GM18499 (cell line): ENCODE measurements around the gene BRSK1.

Experiments
- ATAC-seq: cut with Tn5 transposase; IDR thresholded peaks from one replicate; pipeline ENCODE4 v1.9.1; 2021; ENCODE audit warnings: moderate number of reproducible peaks; ENCODE audit not compliant: insufficient read depth, unreplicated experiment

Gene BRSK1

DNA sequence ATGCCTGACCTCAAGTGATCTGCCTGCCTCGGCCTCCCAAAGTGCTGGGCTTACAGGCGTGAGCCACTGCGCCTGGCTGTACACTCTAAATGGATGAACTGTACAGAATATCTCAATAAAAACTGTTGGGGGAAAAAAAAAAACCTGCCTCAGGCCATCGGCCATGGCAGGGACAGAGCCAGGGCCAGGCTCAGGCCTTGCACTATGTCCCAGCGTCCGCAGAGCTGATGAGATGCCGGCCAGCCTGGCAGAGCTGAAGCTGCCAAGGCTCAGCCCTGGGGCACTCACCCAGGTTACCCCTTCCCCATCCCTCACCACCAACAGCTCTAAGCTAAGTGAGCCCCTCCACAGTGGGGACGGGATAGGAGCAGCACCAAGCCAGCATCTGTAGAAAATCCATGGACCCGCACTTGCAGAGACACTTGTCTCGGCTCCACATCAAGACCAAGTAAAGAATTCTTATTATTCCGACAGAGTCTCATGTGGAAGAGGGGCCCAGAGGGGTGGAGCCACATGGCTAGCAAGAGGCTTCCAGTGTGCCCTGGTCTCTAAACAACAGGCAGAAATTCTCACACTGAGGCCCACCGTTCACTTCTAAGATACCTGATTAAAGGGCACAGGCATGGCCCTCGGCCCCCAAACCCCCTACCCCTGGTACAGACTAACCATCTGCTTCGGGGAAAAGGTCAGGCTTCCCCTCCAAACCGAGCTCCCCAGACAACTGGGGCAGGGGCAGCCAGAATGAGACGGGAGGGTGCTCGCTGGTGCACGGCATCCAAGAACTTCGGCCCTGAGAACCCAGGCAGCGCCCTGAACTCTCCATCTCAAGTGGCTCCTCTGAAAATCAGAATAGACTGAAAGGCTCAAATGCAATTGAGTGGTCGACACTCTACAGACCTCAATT lies 30.8 kb upstream of the BRSK1 start:
- ATAC-seq: no peak

DNA sequence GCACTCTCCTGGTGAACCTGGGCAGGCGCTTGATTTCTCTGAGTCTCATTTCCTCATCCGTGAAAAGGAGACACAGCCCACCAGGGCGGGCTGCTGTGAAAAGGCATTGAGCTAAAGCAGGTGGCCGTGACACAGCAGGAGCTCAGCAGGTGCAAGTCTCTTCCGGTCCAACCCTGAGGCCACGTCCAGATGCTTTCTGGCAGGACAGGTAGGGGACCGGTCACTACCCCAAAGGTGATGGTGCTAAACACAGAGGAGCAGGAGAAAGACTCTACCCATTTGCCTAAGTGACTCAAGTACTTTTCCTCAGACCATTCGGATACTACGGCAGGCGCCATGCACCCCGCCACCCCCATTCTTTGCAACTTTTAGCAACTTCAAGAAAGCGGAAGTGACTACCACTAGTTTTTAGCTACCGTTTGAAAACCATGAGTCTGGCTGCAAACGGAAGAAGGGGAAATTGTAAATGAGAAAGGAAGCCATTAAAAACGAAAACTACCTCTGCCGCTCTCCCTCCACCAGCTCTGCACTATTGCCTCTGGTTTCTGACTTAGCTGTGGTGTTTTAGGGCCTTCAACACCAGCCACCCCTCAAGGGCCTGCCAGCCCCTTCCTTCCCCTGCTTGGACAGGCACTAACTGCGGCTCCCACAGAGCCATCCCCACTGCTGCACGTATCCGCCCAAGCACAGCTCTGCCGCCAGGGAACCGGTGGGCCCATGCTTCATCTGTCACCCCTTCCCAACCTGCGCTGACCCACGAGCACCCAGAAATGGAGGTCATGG lies 29.8 kb upstream of the BRSK1 start:
- no peak for ATAC-seq

DNA sequence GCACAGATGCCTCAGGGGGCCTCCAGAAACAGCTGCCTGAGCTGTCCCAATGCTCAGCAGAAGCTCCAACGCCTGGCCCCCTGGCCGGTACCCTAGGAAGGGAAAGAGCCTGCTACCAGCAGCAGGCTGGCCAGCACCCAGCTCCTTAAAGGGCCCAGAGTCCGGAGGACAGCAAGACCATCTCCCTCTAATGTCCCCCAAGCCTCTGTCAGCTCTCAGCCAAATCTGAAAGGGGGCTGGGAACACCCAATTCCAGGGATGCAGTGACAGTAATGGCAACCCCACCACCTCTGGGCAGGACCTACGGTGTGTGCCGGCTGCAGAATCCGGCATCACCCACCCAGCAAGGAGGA lies 29.2 kb upstream of the BRSK1 start:
- no peak for ATAC-seq

DNA sequence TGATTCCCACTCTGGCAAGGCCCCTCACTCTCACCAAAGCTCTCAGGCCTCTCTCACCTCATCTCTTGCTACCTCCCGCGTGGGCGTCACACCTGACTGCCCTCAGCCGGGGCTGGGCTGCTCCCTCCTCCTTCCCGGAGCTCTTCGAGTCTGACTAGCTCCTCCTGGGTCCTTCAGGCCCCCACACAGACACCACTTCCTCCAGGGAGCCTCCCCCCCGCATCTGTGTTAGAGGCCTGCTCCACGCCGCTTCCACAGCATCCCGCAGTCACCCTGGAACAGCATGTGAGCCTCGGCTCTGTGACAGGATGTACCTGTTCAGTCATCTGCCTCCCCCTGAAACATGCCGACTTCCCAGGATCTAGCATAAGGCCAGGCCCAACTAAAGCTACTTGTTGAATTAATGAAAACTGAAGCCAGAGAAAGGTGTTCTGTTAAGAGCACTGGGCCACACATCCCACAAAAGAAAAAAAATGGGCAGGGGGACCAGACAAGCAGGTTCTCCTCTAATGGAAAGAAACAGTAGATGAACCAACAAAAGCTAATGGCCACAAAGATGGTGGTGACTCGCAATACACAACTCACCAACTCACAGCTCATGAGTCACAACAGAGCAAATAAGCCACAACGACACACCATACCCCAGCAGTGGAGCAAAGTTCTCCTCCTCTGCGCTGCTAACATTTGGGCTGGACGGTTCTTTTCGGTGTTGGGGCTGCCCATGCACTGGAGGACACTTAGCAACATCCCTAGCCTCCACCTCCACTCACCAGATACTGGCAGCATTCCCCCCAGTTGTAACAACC lies 28.0 kb upstream of the BRSK1 start:
- no peak for ATAC-seq

DNA sequence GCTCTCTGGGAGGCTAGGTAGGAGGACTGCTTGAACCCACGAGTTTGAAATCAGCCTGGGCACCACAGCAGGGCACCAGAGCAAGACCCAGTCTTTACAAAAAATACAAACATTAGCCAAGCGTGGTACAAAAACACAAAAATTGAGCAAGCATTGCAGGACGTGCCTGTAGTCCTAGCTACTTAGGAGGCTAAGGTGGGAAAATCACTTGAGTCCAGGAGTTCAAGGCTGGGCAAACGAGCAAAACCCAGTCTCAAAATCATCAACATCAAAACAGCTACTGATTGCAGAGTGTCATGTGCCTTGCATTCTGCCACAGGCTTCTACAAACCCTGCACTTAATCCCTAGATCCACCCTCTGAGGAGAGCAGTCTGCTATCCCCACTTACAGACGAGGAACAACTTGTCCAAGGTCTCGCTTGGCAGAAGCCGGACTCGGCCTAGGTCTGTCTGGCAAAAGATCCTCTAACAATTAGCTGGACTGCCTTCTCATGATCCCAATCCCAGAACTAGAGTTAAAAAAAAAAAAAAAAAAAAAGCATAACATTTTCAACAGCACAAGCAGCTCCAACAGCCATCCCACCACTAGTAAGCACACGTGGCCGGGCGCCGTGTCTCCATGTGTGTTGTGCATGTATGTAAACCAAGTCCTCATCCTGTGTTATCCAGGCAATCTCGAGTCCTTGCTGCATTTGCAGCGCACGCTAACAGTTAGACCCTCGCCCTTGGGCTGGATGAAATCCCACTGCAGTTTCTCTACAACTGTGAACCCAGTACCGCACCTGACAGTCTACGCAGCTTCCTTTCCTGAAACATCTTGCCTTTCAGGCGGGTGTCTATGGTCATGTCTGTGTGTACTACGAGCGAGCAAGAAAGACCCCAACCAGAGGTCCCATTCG lies 27.0 kb upstream of the BRSK1 start:
- no peak for ATAC-seq

DNA sequence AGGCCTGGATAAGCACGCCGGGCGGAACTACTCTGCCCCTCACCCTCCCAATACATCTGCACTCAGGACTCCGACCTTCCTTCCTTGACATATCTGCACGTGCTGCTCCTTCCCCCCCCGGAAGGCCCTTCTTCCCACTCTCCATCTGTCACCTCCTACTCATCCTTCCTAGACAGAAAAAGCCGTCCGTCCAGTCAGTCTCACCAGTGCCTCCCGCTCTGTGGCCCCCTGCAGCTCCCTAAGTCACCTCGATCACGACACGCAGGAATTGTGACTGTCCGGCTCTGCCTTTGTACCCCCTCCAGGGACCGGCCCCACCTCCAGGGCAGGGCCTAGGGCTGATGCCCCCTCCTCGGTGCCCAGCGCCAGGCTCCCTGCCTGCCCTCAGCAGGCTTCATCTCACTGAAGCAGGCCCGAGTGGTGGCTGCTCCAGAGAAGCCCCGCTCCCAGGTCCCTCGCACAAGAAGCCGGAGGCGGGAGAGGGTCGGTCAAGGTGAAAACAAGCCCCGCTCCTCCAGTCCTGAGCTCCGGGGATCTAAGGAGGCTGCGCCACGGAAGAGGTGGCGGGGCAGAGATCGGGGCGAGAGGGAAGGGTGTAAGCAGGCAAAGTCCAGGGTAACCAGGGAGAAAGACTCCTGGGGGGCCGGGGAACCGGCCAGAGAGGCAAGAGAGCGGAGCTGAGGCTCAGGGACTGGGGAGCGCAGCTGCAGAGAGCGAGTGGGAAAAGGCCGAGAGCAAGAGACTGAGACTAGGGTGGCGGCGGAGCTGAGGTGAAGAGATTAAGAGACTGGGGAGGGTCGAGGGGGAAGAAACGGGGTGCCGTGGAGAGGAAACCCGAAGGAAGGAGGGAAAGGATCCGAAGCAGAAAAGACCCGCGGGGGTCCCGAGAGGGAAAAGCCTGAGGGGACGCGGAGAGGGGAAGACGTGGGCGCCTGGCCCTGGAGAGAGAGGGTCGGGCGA lies 26.1 kb upstream of the BRSK1 start:
- no peak for ATAC-seq

DNA sequence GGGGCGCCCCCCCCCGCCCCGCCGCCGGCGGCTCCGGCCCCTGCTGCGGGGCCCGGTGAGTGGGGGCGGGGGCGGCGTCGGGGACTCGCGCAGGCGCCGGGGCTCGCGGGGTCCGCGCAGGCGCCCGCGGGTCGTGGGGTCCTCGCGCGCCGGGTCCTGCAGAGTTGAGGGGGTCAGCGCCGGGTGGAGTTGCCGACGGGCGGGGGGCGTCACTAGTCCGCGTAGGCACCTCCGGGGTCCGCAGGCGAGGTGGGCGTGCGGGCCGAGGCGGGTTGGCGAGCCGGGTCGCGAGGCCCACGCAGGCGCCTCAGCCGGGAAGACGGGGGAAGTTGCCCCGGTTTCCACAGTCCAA lies 25.3 kb upstream of the BRSK1 start:
- ATAC-seq: no peak

DNA sequence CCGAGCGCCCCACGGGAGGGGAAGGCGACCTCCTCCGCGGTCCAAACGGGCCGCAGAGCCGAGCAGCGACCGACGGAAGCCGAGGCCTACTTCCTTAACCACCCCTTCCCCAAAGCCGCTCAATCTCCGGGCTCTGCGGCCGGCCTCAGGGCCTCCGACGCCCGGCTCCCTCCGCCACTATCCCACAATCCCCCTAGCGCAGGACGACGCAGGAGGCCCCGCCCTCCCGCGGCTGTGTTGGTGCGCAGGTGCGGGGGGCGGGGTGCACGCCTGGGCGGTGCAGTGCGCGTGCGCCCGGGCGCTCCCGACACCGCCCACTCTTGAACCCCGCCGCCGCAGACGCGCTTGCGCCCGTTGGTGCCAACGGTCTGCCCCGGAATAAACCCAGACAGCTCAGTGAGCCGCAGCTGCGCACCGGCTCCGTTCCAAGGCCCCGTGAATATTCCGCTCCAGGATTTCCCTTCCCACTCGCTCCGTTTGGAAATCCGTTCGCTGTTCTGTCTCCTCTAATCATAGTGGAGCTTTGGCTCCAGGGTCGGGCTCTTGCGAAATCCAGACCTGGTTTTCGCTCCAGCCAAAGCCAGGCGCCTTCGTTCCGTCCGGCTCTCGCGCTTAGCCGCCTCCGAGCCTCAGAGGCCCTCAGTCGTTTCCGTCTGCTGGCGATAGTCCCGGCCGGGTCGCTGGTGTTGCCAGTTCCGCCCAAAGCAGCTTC lies 24.8 kb upstream of the BRSK1 start, which contains the start of gene PPP6R1:
TSS of gene PPP6R1 (minus strand) at position 190 of the 712 bp plus-strand sequence. CDS start 11,914 bp downstream, outside the sequence.
- ATAC-seq: peak; percentile 63

DNA sequence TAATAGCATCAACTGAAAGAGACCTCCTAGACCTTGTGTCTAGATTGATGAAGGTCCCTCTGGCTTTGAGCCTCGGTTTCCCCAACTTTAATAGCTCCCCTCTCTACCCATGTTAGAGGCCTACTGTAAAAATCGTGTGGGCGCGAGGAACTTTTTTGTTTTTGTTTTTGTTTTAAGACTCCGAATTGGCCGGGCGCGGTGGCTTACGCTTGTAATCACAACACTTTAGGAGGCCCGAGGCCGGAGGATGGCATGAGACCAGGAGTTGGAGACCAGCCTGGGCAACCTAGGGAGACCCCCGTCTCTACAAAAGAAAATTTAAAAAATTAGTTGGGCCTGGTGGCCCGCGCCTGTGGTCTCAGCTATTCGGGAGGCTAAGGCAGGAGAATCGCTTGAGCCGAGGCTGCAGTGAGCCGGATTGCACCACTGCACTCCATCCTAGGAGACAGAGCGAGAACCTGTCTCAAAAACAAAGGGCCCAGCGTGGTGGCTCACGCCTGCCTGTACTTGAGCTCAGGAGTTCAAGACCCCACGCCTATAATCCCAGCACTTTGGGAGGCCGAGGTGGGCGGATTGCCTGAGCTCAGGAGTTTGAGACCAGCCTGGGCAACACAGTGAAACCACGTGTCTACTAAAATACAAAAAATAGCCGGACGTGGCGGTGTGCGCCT lies 24.1 kb upstream of the BRSK1 start:
- no peak for ATAC-seq

DNA sequence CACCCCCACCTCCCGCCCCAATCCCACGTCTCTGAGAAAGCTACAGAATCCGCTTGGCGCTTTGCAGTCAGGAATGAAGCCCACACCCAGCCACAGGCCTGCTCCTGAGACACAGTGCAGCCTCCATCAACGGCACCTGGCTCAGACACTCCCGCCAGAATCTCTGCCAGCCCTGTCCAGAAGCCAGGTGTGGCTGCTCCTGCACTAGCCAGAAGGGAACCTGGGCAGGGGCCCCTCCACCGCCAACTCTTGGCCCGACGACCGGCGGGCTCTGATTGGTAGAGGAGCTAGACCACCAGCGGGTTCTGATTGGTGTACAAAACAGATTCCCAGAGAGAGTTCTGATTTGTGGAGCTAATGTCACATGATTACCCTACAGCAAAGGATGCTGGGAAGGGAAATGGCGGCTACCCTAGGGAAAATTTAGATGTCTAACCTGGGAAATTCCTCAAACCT lies 22.1 kb upstream of the BRSK1 start:
- no peak for ATAC-seq

DNA sequence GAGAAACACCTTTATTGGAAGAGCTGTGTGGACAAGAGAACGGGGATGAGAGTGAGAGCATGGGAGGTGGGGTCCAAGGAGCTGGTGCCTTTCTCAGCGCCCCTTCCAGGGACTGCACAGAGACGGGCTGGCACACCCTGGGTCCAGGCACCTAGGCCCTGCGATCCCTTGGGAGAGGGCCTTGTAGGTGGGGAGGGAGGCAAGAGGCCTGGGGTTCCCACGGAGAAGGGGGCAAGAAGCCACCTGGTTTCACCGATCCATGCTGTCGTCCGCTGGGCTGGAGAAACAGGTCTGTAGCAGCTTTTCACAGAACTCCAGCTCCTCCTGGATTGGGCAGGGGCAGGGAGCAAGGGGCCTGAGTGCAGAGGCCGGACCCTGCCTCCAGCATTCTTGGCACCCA lies 21.4 kb upstream of the BRSK1 start:
- ATAC-seq: no peak

DNA sequence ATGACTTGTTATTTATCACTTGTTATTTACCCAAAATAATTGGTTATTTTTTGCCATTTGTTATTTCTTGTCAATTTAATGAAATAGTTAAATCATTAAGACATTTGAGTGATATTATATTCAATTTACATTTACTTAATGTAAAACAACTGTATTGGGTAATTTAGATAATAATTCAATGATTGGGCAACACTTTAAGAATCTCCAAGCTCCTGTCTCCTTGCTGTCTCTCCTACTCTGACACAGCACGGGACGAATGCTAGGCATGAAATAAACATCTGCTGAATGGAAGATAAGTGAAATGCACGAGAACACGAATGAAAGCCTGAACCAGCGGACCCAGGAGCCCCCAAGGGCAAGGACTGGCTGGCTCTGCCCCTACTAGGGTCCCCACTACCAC lies 19.3 kb upstream of the BRSK1 start:
- no peak for ATAC-seq

DNA sequence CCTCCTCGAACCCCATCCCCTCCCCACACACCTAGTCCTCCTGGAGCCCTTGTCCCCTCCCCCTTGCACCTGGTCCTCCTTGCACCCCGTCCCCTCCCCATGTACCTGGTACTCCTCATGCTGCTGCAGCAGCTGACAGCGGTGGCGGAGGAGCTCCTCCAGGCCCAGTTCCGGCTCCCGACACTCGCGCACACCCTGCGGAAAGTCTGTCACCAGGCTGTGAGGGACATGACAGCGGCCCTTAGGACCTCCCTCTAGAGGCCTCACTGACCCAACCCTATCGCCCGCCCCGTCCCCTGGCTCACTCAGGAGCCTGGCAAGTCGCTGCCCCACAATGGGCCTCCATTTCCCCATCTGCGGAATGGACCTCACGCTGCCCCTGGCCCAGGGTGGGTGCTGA lies 18.6 kb upstream of the BRSK1 start:
- no peak for ATAC-seq

DNA sequence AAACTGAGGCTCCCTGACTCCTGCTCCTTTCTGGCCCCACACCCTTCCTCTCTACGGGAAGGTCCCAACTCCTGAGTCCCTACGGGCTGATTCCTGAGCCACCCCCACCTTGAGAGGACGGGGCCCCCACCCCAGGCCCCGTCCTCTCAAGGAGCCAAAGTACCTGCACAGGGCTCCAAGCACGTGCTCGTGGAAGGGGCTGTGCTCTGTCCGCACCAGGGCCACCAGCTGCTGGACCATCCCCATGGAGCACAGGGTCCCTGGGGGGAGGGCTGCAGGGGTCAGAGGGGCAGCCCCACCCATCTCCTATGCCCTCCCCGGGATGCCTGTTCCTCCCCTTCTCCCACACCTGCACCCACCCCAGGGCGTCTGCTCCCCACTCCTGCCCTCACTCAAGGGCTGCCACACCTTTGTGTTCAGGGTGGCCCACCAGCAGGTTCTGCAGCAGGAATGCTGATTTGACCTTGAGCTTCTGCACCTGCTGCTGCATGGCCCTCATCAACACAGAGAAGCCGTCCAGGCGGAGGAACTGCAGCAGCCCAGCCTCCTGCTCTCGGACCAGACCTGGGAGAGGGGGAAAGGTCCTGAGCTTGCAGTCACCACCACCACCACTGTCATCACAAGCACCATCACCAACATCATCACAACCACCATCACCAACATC lies 17.9 kb upstream of the BRSK1 start:
- no peak for ATAC-seq

DNA sequence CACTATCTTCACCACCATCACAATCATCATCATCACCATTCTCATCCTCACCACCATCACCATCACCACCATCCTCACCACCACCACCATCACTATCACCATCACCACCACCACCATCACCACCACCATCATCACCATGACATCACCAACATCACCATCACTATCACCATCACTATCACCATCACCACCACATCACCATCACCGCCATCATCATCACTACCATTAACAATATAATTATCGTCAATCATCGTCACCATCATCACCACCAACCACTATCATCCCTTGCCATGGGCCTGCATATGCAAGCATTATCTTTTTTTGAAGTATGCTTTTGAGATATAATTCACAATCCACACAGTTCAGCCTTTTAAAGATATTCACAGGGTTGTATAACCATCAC lies 17.4 kb upstream of the BRSK1 start:
- ATAC-seq: no peak

DNA sequence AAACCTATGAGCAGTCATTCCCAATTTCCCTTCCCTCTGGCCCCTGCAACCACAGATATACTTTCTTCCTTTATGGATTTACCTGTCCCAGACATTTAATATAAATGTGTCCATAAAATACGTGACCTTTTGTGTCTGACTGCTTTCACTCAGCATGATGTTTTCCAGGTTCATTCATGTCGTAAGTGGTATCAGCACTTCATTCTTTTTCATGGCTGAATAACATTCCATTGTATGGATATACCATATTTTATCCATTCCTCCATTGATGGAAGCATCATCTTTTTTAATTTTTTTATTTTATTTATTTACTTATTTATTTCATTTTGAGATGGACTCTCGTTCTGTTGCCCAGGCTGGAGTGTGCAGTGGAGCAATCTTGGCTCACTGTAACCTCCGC lies 17.0 kb upstream of the BRSK1 start:
- ATAC-seq: no peak

DNA sequence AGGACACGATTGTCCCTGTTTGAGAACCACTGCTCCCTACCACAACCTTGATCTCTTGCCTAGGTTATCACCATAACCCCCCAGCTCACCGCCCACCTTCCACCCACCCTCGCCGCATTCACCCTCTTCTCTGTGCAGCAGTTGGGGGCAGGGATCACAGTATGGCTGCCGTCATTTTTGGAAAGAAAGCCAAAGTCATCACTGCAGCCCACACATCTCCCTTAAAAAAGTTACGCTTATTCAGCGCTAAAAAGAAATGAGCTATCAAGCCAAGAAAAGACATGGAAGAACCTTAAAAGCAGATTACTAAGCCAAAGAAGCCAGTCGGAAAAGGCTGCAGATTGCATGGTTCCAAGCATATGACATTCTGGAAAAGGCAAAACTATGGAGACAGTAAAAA lies 14.5 kb upstream of the BRSK1 start:
- ATAC-seq: no peak
